Keratinocyte (primary cell): ENCODE data around the gene SDS. TPM values are rescaled to one million over a fixed set of nuclear protein-coding genes. Genes with fewer than 3 reads are reported as not detected.

Experiments
- DNase-seq: peaks from one replicate; pipeline ENCODE4 v3.0.0-alpha.2; 2011; ENCODE audit warnings: low read depth, missing footprints, low spot score
- FAIRE-seq: peaks from 2 replicates; lab custom pipeline; 2011; peaks lifted over from hg19 to GRCh38; lab: Jason Lieb, UNC
- H2AFZ ChIP-seq: 2 replicates; pipeline ENCODE4 v1.6.0; 2012; ENCODE audit warnings: low read length, control low read depth, inconsistent platforms; ENCODE audit not compliant: control insufficient read depth
- H3K27ac ChIP-seq: 2 replicates; pipeline ENCODE4 v1.5.1; 2011; ENCODE audit warnings: low read length; ENCODE audit not compliant: control insufficient read depth, insufficient read depth
- H3K27me3 ChIP-seq: 3 replicates; pipeline ENCODE4 v1.6.0; 2011; ENCODE audit warnings: low read length; ENCODE audit not compliant: control insufficient read depth, insufficient read depth; ENCODE audit errors: extremely low read depth
- H3K36me3 ChIP-seq, 2 experiments: 2 replicates in 1 of 2; 3 replicates in 1 of 2; pipeline ENCODE4 v1.5.1; 2011; ENCODE audit warnings: low read length in 2 of 2, mild to moderate bottlenecking in 1 of 2; ENCODE audit not compliant: control insufficient read depth in 2 of 2, insufficient read depth in 2 of 2; ENCODE audit errors: extremely low read depth in 1 of 2
- H3K4me1 ChIP-seq: 3 replicates; pipeline ENCODE4 v1.5.1; 2011; ENCODE audit warnings: low read length; ENCODE audit not compliant: control insufficient read depth, insufficient read depth; ENCODE audit errors: extremely low read depth
- H3K4me2 ChIP-seq: 3 replicates; pipeline ENCODE4 v1.6.0; 2011; ENCODE audit warnings: low read depth, low read length; ENCODE audit not compliant: control insufficient read depth, insufficient read depth; ENCODE audit errors: extremely low read depth
- H3K4me3 ChIP-seq, 3 experiments: fragments of 200-600 bp in 1 of 3; sonication (generic) in 1 of 3; 2 replicates in 2 of 3; 3 replicates in 1 of 3; pipeline ENCODE4 v1.5.1; 2011 to 2016; ENCODE audit warnings: low read length in 3 of 3, mild to moderate bottlenecking in 3 of 3, control low read depth in 2 of 3, inconsistent platforms in 1 of 3, low read depth in 1 of 3, mixed read lengths in 1 of 3, mixed run types in 1 of 3, moderate library complexity in 1 of 3; ENCODE audit not compliant: control insufficient read depth in 2 of 3, insufficient read depth in 2 of 3; ENCODE audit errors: extremely low read depth in 1 of 3
- H3K79me2 ChIP-seq: 2 replicates; pipeline ENCODE4 v1.6.0; 2012; ENCODE audit warnings: low read length; ENCODE audit not compliant: control insufficient read depth, insufficient read depth
- H3K9ac ChIP-seq: 3 replicates; pipeline ENCODE4 v1.6.0; 2011; ENCODE audit warnings: low read length; ENCODE audit not compliant: control insufficient read depth, insufficient read depth; ENCODE audit errors: extremely low read depth
- H3K9me1 ChIP-seq: 3 replicates; pipeline ENCODE4 v1.6.0; 2011; ENCODE audit warnings: low read length; ENCODE audit not compliant: control insufficient read depth, insufficient read depth; ENCODE audit errors: extremely low read depth
- H3K9me3 ChIP-seq: 2 replicates; pipeline ENCODE4 v1.5.1; 2012; ENCODE audit warnings: low read depth, low read length; ENCODE audit not compliant: control insufficient read depth
- H4K20me1 ChIP-seq: 3 replicates; pipeline ENCODE4 v1.6.0; 2011; ENCODE audit warnings: low read length; ENCODE audit not compliant: control insufficient read depth, insufficient read depth; ENCODE audit errors: extremely low read depth
- EZH2 ChIP-seq: IDR thresholded peaks from one replicate; pipeline ENCODE4 v1.6.1; 2012; ENCODE audit warnings: inconsistent platforms, mild to moderate bottlenecking, low read length, moderate library complexity
- dilution Hi-C: fragments of 300-500 bp; cut with MboI; formaldehyde crosslinking; loops from one replicate; pipeline ENCODE4 v1.7.0; 2020; ENCODE audit warnings: low sequenced_read_pairs; ENCODE audit not compliant: extremely low pct_ligation_motif_present
- polyA plus RNA-seq, 5 experiments: library from polyadenylated mRNA; depleted of rRNA in 3 of 5; stranded (reverse) in 3 of 5; stranded (forward) in 1 of 5; unstranded in 1 of 5; fragments of >200 nt; gene quantifications; 1 replicate in 1 of 5; 2 replicates in 3 of 5; 3 replicates in 1 of 5; pipeline versions ENCODE4 v1.2.1 to v1.2.3, GENCODE V29; 2011 to 2012; ENCODE audit warnings: missing spikeins in 2 of 5, low read depth in 1 of 5, low replicate concordance in 1 of 5
- TF ChIP-seq, protein P1 (sequence below), 3 experiments: IDR thresholded peaks in 1 of 3; conservative IDR thresholded peaks in 1 of 3; optimal IDR thresholded peaks in 1 of 3; 2 replicates in 2 of 3; 3 replicates in 1 of 3; pipeline versions ENCODE3 to v1.5.1; 2011; ENCODE audit warnings: low read length in 3 of 3, mild to moderate bottlenecking in 3 of 3, moderate library complexity in 2 of 3, control low read depth in 1 of 3, inconsistent platforms in 1 of 3; ENCODE audit not compliant: insufficient read depth in 2 of 3; ENCODE audit errors: extremely low read depth in 1 of 3

The SDS gene
- polyA plus RNA-seq, 1 donor (not counting 4 experiments of a cell fraction or from before 2014, with no cell fraction given) = not detected

DNA sequence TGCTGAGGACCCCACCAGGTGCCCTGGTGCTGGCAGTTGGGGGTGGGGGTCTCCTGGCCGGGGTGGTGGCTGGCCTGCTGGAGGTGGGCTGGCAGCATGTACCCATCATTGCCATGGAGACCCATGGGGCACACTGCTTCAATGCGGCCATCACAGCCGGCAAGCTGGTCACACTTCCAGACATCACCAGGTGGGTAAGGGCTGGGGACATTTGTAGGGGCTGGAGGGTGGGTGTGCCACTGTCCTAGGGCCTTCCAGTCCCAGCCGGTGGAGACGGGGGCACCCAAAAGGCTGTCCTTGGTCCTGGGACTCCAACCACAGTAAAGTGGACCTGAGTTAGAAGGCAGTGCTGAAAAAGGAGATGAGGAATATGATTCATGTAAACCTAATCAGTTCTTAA lies 31.7 kb upstream of the SDS start:
- Histone ChIP-seq H3K9me3 (no peaks in the 10 kb centered on the region), H3K36me3 (no peaks in the 10 kb centered on the region), H3K9ac (no peak overlapping the region), H3K27me3 (peaks cover 5% of the 10 kb centered on the region), H4K20me1 (no peaks in the 10 kb centered on the region), H3K4me3 (no peak overlapping the region), H3K9me1 (no peaks in the 10 kb centered on the region), H3K79me2 (no peaks in the 10 kb centered on the region), H2AFZ (no peak overlapping the region), H3K4me1 (no peaks in the 10 kb centered on the region), H3K4me2 (no peak overlapping the region), H3K27ac (no peak overlapping the region)
- dilution Hi-C loops = no loop called here
- FAIRE-seq = no peak
- no peak for TF ChIP-seq EZH2
- TF ChIP-seq, protein P1, sequence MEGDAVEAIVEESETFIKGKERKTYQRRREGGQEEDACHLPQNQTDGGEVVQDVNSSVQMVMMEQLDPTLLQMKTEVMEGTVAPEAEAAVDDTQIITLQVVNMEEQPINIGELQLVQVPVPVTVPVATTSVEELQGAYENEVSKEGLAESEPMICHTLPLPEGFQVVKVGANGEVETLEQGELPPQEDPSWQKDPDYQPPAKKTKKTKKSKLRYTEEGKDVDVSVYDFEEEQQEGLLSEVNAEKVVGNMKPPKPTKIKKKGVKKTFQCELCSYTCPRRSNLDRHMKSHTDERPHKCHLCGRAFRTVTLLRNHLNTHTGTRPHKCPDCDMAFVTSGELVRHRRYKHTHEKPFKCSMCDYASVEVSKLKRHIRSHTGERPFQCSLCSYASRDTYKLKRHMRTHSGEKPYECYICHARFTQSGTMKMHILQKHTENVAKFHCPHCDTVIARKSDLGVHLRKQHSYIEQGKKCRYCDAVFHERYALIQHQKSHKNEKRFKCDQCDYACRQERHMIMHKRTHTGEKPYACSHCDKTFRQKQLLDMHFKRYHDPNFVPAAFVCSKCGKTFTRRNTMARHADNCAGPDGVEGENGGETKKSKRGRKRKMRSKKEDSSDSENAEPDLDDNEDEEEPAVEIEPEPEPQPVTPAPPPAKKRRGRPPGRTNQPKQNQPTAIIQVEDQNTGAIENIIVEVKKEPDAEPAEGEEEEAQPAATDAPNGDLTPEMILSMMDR (optimal IDR thresholded peaks at IDR 0.05 in 1 of 3, IDR thresholded peaks at IDR 0.05 in 1 of 3, conservative IDR thresholded peaks at IDR 0.05 in 1 of 3; ENCODE audit: extremely low read depth in 1 of 3, insufficient read depth in 2 of 3, low read length in 3 of 3) = no peak
- no peak for DNase-seq

DNA sequence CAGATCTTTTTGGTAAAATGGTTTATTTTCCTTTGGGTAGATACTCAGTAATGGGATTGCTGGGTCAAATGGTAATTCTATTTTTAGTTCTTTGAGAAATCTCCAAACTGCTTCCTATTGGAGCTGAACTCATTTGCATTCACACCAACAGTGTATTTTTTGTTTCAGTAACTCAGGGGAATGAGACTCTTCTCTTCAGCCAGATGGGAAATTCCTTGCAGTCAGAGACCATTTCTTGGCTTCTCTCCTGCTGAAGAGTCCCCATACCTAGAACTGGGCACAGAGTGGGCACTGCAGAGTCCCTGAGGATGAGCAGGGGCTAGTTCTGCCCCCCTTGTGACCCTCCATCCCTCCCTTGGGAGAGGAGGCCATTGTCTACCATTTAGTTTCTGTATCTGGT lies 29.3 kb upstream of the SDS start:
- TF ChIP-seq, protein P1 (optimal IDR thresholded peaks at IDR 0.05 in 1 of 3, IDR thresholded peaks at IDR 0.05 in 1 of 3, conservative IDR thresholded peaks at IDR 0.05 in 1 of 3; ENCODE audit: extremely low read depth in 1 of 3, insufficient read depth in 2 of 3, low read length in 3 of 3) = no peak
- TF ChIP-seq EZH2 = no peak
- H3K9me1 ChIP-seq = no peaks in the 10 kb centered on the region
- H3K9ac ChIP-seq = no peak overlapping the region
- H3K4me2 ChIP-seq = no peak overlapping the region
- no peak for FAIRE-seq
- no peaks in the 10 kb centered on the region for H3K27me3 ChIP-seq
- H4K20me1 ChIP-seq = no peaks in the 10 kb centered on the region
- H3K9me3 ChIP-seq = no peaks in the 10 kb centered on the region
- H3K27ac ChIP-seq = no peak overlapping the region
- H2AFZ ChIP-seq = no peak overlapping the region
- no peaks in the 10 kb centered on the region for H3K4me1 ChIP-seq
- no peaks in the 10 kb centered on the region for H3K79me2 ChIP-seq
- dilution Hi-C loops = no loop called here
- H3K4me3 ChIP-seq = no peak overlapping the region
- DNase-seq = no peak
- H3K36me3 ChIP-seq = no peaks in the 10 kb centered on the region
